CD4-positive, alpha-beta T cell treated with Interleukin-4 for 4 hours (primary cell): ENCODE results near the gene AOAH.
"Not testable (repeated sequence)": the region's sequence is repeated elsewhere in the genome, so short reads cannot be mapped to it uniquely, and the experiment has no call there.

Experiments
- DNase-seq: peaks from one replicate; pipeline ENCODE4 v3.0.0-alpha.2; 2020

Gene AOAH

DNA sequence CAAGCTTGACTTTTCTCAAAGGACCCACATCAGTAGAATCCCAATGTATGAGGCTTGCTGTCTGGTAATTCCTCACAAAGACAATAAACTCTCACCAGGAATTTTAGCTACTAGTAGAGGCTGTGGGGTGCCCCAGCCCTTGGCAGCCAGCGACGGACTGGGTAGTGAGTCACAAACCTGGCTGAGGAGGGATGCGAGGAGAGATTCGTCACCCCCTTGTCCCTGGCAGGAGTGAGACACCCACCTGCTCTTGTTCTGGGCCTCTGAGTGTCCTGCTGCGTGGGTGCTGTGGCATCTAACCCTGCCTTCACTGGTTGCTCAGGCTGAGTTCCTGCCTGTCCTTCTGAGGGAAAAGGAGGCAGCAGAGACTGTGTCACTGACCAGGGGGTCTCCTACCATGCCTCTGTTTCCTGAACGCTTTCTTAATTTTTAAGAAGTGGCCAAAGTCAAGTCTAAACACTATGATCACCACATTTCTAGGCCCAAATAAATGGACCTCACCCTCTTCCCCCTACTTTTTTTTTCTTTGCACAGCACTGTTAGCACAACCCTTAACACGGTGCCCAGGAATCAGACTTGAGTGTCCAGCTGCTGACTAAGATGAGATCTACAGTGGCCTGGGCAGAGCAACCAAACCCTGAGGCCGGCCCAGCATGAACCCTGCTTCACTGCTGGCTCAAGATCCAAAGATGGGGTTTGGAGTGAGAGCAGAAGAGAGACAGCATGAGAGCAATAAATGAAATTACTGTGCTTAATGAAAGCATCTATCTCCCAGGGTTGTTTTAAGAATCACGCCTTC lies 188.2 kb downstream of the AOAH start:
- DNase-seq: no peak

DNA sequence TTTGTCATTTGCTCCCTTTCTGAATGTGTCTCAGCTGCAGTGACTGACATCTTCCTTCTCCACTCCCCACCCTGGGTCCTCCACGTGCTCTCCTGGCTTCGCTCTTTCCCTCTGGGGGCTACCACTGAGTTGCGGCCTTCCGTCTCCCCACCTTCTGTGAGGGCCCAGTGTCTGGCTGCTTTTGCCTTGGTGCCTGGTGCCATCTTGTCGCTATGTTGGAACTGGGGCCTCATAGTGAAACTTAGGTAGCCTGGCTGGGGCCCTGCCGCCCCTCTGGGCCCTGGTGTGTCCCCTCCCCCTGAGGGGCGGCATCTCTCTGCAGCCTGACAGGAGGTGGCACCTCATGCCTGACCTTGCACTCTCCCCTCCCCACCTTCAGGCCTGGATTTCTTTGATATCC lies 190.6 kb downstream of the AOAH start:
- DNase-seq: no peak

DNA sequence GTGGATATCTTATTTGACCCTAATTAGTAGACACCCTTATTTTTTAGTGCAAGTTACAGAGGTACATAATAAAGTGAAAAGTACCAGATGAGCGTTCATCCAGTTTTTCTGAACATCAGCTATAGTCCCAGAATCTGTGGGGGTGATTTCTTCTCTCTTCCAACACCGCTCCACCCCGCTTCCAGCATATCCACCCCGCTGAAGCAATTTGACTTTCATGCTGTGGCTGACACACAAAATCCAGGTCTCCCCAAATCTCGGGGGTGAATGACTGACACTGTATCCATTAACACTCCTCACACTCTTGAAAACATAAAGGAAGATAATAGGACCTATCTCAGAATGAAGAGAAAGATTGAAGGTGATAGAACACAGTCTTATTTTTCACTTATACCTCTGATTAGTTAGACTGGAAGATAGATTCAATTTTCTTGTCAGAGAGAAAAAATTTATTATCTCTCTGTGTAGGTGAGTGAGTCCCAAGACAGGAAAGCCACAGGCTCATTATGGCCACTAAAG lies 191.3 kb downstream of the AOAH start:
- no peak for DNase-seq

DNA sequence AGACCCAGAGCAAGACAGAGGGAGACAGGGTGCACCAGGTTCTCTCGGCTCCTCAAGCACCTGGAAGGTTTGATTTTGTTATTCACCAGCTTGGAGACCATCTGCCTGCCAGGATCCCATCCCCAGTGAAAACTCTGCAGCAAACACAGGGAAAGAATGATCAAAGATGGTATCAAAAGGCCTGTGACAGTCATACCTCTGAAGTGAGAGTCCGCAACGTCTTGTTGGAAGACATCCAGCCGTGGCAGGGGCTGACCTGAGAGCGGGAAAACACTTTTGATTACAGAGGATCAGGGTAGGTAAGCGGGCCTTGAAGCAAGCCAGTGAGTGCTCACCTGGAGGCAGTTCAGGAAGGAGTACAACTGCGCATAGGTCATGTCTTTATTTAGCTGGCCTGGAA lies 192.3 kb downstream of the AOAH start:
- no peak for DNase-seq

DNA sequence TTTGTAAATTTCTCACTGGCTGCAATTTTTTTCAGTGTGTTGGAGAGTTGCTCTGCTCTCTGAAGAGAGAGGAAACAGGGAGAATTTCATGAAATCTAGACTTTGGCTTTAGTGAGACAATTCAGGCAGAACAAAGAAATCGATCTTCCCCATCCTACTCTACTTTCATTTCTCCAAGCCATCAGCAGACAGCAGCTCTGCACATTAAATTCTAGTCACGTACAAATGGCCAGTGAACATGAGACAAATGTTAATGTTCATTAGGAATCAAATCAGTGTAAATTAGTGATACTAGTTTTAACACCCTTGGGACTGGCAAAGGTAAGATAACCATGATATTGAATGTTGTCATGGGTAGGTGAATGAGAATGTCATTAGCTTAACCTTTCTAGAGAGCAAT lies 193.8 kb downstream of the AOAH start:
- no peak for DNase-seq

DNA sequence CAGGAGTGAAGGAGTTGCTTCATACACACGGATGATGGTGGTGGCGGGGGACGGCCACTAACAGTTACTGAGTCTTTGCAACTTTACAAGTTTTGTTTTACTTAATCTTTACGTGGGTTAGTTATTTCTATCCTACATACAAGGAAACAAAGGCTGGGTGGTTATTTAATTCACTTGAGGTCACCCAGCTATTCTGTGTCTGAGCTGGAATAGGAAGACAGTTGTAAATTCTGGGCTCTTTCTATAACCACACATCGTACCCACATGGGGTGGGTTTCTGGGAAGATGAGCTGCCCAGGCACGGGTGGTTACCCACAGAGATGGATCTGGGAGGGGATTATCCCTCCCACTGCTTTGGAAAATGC lies 196.8 kb downstream of the AOAH start:
- no peak for DNase-seq

DNA sequence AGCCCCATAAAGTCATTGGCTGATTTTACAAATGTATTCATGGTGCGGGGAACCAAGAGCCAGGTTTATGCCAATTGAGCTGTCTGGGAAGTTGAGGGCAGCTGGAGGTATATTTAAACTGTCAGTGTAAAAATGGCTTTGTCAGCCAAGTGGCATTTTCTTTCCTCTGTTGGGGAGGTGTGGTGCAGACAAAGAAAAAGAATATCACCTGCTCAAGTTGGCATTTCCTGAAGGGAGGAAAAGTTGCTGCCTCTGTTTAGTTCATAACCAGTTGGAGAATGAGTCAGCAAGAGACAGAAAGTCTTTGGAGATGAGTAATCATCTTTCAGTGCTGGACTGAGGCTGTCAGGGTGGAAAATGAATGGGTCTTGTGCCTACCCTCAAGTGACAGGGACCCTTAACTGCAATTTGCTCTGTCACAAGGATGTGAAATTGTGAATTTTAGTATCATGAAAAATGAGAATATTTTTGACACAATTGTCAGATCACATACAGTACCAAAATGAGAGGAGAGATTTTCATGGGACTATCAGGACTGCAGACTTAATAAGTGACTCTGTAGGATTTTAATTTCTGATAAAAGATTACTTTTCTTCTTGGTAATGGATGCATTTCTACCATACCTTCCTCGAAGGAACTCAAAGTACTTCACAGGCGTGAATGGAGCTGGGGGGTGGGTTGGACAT lies 197.3 kb downstream of the AOAH start:
- no peak for DNase-seq

DNA sequence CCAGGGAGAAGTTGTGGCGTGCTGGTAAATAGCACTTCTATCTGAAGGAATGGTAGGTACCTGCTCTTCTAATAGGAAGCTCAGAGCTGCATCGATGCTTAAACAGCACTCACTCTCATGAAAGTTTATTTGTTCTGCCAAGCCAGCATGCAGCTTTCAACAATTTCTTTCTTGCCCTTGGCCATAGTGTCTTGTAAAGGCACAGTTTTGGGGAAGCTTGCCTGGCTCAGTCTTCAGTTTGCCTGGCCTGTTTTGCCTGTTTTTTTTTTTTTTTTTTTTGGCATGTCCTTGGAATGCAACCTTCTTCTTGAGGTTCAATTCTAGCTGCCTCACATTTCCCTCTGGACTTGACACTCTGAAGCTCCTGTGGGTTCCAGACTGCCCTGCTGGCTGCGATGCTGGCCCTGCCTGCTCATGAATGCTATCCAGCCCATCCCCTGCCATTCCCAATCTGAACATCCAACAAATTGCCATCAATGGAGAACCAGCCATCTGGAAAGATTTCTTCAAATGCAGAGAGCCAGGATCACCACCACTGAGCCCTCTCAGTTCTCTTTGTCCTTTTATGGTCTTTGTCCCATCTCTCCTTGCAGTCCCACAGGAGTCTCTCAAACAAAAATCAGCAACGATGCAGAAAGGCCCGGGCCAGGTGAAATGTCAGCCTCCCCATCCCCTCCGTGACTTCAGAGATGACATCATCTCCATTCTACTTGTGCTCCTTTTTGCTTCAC lies 200.8 kb downstream of the AOAH start:
- DNase-seq: no peak

DNA sequence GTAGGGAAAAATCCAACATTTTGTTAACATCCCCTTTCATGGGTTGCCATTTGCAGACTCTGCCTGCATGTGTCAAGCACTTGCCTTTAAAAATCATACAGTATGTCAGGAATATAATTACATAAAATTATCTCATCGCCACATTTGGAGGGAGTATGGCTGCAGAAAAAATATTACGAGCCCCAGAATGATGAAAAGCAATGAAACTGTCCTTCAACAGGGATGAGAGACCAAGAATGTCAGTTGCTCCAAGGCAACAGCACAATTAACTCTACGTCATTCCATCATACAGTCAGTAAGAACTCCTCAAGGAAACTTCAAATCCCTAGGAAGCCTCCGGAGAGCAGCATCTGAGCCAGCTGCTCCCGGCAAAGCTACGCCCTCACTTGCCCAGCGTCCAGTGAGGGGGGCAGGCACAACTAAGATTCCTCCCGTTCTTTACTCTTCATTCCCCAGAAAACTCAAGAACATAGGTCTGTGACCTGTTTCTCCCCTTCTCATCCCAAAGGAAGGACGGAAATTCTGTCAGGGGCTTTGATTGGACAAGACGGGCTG lies 201.8 kb downstream of the AOAH start:
- no peak for DNase-seq

DNA sequence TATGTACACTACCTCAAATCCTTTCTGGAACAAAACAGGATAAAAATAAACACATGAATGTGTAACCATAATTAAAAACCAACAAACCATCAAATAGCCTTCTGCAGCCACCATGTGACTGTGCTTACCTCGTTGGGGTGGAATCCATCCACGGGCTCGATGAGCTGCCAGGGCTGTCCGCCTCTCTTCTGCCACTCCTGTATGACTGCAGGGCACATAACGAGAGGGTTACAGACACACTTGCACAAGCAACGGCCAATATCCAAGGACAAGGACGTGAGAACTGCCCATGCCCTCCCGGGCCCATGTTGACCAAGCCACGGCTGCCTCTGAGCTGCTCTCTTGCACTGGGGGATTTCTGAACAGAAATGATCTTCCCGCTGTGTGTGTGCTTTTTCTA lies 202.4 kb downstream of the AOAH start:
- no peak for DNase-seq

DNA sequence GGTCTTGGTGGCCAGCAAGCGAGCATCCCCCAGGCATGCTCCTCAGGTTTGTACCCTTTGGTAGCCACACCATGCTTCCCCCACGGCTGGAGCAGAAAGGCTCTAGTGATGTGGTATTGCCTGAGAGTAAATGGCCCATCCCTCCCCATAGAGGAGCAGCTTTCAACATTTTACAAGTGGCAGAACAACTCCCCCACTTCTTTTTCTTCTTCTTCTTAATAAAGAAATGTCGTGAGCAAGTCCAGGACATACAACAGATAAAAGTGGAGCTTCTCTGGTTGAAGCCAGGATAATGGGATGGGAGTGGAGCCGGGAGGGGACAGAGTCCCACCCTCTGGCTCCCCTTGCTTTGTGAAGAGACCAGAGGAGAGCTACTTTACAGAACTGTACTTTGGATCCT lies 203.2 kb downstream of the AOAH start:
- no peak for DNase-seq

DNA sequence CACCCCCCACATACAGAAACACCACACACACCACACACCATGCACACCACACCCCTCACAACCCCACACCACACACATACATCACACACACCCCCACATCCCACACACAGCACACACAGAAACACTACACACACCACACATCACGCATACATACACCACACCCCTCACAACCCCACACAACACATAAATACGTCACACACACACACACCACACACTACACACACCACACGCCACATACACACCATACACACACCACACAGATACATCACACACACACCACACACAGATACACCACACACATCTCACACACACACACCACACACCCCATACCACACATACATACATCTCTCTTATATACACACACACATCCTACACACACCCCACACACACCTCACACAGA lies 208.4 kb downstream of the AOAH start:
- DNase-seq: no peak

DNA sequence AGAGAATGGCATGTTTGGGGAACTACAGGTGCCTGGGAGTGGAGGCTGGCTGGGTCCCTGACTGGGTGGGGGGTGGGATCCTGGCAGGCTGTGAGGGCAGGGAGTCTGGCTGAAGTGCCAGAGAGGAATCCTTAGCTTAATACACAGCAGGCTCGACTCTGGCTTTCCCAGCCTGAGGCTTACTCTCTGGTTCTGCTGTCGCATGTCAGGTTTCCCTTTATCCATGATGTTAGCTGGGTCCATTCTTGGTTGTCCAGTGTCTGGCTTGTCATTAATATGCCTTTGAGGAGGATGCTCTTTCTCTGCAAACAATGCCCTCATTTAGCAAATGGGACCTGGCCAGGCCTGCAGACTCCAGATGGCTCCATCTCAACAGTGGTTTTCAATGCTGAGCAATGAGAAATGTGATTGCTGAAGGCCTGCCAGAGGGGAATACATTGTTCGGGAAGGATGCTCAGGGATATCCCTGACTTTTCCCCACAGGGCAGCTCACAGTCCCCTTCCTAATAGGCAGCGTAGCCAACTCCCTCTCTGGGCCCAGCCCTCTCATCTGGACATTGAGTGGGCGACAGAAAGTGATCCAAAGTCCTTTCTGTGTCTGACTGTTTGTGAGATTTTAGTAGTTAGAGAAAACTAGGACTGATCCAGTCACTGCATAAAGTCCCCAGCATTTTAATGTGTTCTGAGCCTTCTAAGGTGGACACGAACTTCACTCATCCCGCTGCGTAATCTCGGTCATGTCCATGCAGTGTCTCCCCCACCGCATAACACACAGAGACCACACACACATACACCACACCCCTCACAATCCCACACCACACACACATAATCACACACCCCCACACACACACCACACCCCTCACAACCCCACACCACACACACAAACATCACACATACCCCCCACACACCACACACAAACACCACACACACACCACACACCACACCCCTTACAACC lies 209.7 kb downstream of the AOAH start:
- DNase-seq: no peak

DNA sequence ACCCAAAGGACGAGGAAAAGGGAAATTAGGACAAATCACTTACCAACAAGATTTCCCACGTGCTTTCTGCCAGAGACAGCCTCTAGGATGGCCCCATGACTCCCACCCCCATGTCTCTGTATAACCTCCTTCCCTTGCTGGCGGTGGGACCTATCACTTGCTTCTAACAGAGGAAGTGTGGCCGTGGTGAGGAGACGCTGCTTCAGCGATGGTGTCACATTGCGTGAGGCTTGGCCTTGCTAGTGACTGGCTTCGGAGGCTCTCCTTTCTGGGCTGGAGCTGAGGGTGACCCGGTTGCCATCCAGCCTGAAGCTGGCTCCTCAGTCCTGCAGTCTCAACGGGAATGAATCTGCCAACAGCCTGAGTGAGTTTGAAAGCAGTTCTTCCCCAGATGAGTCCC lies 210.9 kb downstream of the AOAH start:
- DNase-seq: no peak

DNA sequence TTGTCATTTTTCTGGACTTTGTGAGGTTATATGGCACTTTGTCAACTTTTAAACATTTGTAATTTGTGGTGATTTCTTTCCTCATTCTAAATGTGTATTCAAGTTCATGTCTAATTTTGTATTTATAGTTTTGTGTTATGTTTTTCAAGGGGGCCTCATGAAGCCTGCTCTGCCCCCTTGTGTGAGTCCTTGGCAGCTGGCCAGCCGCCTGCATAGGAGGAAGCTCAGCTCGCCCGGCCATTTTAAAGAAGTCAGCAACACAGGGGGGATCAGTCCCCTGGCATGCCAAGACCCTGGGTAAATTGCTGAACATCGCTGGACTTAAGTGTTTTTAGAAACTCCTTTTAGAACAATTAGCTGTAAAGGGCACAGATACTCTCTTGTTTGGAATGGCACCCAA lies 211.7 kb downstream of the AOAH start:
- DNase-seq: no peak

DNA sequence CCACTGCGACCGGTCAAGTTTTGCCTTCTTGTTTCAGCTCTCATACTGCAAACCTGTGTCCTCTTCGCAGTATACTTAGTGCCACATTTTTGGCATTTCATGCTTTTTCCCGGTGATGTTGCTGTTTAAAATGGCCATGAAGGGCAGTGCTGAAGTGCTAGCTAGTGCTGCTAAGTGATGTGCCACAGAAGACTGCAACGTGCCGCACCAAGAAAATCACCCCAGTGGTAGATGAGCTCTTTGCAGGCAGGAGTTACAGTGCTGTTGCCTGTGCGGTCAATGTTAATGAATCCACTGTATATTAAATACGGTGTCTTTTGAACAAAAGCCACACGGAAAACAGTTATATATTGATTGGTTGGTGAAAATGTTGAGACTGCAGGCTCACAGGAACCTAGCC lies 214.3 kb downstream of the AOAH start:
- DNase-seq: no peak

DNA sequence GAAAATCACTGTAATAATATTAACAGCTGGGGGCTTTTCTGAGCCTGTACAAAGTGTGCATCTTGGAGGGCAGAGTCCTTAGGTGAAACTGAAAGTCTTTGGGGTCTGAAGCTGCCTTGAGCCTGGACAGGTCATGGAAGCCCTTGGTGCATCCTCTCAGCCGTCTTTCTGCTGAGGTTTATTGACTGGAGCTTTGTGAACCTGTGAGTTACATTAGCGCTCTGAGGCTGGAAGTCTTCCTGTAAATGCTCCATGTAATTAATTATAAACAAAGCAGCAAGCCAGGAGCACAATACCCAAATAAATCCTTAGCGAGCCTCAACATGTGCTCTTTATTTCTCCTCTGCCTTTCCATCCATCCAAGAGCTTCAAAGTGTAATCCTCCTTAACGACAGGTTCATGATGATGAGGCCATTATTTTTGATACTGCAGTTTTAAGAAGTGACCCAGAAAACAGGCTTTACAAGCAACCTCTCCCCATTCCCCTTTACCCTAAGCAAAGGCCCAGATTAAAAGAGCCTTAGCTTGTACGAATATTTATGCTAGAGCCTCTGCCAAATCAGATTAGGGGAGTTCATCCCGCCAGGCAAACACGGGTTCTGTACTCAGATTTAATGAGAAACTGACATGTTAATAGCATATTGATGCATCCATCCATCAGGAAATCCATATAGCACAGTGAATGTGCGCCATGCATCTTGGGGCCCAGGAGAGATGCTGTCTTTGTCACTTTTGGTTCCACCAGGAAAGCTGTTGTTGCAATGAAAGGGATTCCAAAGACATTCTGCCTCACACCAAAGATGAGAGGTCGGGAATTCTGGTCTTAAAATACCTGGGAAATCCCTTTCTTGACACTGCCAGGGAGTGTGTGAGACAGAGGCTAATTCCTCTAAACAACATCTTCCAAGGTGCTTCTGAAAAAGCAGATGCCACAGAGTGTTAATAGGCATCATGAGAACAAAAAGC lies 216.5 kb downstream of the AOAH start:
- no peak for DNase-seq

DNA sequence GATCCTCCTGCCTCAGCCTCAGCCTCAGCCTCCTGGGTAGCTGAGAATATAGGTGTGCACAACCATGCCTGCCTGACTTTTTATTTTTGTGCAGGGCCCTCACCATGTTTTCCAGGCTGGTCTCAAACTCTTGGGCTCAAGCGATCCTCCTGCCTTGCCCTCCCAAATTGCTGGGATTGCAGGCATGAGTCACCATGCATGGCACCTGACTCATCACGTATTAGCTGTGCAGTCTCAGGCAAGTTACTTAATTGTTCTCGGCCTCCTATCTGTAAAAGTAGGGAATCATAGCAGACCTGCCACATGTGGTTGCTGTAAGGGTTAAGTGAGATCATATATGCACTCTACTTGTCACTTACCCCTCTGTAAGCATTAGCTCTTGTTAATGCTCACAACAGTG lies 217.5 kb downstream of the AOAH start:
- DNase-seq: no peak

DNA sequence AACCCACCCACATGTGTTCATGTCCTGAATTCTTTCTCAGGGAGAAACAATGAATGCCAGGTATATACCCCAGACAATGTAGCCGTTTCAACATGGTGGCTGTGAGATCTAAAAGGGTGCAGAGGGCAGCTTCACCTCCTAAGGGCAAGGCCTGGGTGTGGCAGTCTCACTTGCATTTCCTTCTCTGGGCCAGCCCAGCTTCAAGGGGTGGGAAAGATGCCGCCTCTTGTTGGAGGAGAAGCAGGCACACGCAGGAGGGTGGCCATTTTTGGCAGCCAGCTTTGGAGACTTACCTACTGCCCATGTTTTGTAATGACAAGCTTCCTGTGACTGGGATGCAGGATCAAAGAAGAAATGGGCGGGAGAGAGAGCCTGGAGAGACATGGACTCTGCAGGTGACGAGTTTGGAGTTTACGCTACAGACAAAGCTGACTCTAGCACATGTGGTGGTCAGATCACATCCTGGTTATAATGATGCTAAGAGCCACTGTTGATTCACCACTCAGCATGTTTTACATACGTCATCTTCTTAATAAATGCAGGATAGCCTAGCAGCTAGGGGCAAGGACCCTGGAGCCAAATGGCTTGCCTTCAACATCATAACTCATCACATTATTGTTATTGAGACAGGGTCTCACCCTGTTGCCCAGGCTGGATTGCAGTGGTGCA lies 218.0 kb downstream of the AOAH start:
- DNase-seq: no peak

DNA sequence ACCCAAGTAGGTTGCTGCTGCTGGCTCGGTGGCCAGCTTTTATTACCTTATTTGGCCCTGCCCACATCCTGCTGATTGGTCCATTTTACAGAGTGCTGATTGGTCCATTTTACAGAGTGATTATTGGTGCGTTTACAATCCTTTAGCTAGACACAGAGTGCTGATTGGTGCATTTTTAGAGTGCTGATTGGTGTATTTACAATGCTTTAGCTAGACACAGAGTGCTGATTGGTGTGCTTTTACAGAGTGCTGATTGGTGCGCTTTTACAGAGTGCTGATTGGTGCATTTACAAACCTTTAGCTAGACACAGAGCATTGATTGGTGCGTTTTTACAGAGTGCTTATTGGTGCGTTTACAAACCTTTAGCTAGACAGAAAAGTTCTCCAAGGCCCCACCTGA lies 219.7 kb downstream of the AOAH start:
- DNase-seq: not testable (repeated sequence)

DNA sequence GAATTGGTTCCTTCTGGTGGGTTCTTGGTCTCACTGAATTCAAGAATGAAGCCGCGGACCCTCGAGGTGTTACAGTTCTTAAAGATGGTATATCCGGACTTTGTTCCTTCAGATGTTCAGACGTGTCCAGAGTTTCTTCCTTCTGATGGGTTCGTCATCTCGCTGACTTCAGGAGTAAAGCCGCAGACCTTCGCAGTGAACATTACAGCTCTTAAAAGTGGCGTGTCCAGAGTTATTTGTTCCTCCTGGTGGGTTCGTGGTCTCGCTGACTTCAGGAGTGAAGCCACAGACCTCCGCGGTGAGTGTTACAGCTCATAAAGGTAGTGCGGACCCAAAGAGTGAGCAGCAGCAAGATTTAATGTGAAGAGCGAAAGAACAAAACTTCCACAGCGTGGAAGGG lies 220.1 kb downstream of the AOAH start:
- DNase-seq: not testable (repeated sequence)
